ENCODE measurements around the gene UBA5.

Gene UBA5

DNA sequence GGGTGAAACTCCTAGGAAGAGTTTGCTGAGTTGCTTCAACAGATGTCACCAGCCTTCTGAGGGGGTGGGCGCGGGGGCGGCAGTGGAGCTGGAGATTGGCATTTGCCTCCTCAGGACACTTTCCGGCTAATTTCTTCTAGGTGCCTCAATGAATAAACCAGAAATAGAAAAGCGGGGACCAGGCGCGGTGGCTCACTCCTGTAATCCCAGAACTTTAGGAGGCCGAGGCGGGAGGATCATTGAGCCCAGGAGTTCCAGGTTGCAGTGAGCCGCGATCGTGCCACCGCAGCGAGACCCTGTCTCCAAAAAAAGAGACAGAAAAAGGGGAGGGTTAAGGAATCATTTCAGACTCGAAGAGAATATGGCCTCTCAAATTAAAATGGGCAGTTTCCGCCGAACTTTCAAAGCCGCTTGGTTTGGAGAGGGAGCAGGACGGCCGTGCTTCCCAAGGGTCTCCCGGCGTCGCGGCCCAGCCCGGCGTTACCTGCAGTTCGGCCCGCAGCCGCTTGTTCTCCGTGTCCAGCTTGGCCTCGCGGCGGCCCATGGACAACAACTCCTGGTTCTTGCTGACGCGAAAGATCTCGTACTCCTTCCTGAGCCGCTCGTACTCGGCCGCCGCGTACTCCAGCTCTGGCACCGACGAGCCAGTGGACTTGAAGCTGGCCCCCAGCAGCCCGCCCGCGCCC, 61.5 kb downstream of the UBA5 start:
- peak; percentile 50 for DNase-seq

DNA sequence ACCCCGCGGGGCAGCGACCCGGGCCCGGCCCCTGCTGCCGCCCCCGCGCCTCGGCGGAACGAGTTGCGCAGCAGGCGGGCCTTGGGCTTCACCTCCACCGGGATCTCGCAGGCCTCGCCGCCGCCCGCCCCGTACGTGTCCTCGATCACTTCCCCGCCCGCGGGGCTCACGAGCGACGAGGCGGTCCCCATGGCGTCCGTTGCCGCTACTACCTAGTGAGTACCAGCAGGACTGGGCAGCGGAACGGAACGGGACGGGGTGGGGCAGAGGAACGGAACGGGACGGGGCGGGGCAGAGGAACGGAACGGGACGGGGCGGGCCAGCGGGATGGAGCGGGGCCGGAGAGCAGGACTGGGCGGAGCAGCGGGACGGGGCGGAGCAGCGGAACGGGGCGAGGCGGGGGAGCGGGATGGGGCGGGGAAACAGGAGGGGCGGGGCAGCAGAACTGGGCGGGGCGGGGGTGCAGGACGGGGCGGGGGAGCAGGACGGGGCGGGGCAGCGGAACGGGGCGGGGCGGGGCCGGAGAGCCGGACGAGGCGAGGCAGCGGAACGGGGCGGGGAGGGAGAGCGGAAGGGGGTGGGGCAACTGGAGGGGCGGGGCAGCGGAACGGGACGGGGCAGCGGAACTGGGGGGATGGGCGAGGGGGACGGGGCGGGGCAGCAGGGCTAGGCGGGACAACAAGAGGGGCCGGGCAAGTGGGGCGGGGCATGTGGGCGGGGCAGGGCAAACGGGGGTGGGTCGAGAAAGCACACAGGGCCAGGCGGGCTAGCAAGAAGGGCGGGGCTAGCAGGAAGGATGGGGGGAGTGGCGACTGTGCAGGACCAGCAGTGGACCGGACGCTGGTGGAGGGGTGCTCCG, 62.3 kb downstream of the UBA5 start, which contains the start of gene NPHP3:
NPHP3 (minus strand) TSS at position 245 of the 859 bp plus-strand sequence; CDS start at position 191, 54 bp downstream.
- DNase-seq: peak; percentile 99

DNA sequence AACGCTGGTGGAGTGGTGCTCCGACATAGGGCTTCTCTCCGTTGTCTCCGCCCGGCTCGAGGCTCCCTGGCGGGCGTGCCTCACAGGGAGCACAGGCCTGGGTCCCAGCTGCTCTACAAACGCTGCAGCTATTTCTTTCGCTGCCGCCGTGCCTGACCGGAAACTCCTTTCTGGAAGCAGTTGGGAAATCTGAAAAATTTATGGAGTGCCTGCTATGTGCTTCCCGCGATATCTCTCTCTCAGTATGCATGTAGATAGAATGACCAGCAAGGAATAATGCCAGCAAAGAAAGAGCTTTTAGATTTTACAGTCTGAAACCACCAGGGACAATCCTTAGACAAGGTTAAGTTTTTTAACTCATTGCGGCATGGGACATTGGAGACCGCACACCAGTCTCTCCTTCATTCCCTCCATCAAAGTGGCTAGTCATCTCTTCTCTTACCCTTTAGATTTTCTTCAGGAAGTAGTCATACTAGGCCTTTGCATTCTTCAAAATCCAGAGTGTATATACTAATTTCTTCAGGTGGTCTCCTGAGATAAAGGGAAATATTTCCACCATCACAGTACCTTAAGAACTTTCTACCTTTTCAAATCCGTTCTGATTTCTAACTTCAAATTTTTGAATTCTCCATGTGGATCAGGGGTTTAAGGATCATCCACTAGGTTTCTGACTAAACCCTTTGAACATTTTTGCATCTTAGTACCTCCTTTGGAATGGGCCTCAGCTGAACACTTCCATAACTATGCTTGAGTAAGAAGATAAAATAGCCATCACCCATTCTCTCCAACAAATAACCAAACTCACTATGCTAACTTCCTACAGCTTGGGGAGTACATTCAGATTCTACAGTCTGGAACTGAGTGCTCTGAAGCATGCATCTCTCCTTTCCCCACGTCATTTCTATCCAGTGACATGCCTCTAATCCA, 63.2 kb downstream of the UBA5 start:
- no peak for DNase-seq

DNA sequence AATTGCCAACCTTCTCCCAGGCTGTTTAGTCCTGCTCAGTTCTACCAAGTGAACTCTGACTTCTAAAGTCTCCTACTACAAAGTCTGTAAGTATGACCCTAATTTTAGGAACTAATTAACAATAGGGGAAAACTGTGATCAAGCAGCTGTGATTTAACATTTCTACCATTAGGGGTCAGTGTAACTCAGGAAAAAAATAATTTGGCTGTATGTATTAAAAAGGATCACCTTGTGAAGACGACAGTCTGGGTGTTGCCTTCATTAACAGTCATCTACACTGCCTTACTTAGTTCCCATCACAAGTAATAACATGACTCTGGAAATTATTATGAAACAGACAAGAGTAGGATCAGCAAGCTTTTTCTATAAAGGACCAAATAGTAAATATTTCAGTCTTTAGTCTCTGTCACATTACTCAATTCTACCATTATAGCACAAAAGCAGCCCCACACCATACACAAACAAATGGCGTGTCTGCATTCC, 66.3 kb downstream of the UBA5 start:
- DNase-seq: no peak

Measured in left hindlimb (tissue), 1 donor.